ENCODE results near the gene PADI2.

DNA sequence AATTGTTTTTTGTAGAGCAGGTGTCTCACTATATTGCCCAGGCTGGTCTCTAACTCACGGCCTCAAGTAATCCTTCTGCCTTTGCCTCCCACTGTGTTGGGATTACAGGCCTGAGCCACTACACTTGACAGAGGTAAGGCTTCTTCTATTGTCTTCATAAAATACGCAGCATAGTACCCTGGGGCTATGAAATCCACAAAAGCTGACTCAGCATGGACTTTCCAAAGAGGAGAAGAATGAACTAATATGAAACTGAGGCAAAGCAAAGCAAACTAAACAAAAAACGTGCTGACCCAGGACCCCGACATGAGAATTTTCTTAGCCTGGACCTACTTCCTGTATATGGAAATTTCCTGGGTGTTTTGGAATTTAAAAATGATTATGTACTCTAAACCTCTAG lies 89.0 kb downstream of the PADI2 start:
- no peak for TF ChIP-seq SP1 (IDR thresholded peaks at IDR 0.05)
- no peak for TF ChIP-seq NFRKB (IDR thresholded peaks at IDR 0.05)
- TF ChIP-seq FOXM1 (IDR thresholded peaks at IDR 0.05; ENCODE audit: borderline replicate concordance): no peak
- no peak for TF ChIP-seq ARNT (IDR thresholded peaks at IDR 0.05)
- TF ChIP-seq FOXK2 (IDR thresholded peaks at IDR 0.05): no peak
- TF ChIP-seq LEF1 (IDR thresholded peaks at IDR 0.05; ENCODE audit: borderline replicate concordance): no peak
